ENCODE measurements around the gene UBE2K. TPM values are rescaled to one million over a fixed set of nuclear protein-coding genes. Genes with fewer than 3 reads are reported as not detected.
"Not testable (repeated sequence)": the region's sequence is repeated elsewhere in the genome, so short reads cannot be mapped to it uniquely, and the experiment has no call there.

Gene UBE2K
- total RNA-seq, 1 donor from 2014 or later: 95.8 TPM

GRCh38 chr4:39721273-39721672, 23.3 kb downstream of the UBE2K start:
- intact Hi-C loops (cut with micrococcal nuclease): not testable (repeated sequence)

GRCh38 chr4:39721788-39722187, 23.9 kb downstream of the UBE2K start:
- intact Hi-C loops (cut with micrococcal nuclease): no loop called here

- intact Hi-C loops (cut with micrococcal nuclease): no loop called here
These were observed 31.6 kb downstream of the UBE2K start for GRCh38 chr4:39729557-39729956.

DNA sequence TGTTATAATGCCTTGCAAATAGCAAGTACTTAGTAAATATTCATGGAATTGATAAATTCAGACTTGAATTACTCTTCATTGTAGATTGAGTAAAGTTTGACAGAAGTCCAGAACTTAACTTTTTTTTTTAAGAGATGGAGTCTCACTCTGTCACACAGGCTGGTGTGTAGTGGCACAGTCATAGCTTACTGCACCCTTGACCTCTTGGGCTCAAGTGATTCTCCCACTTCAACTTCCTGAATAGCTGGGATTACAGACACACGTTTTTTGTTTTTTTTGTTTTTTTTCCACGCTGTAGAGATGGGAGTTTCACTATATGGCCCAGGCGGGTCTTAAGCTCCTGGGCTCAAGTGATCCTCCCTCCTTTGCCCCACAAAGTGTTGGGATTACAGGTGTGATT, 32.1 kb downstream of the UBE2K start:
- intact Hi-C loops (cut with micrococcal nuclease): loop anchor here (5.0 kb wide), 1 partner anchor 33 kb away; the partner anchor contains the start of gene UBE2K

GRCh38 chr4:39731908-39732307, 34.0 kb downstream of the UBE2K start:
- intact Hi-C loops (cut with micrococcal nuclease): loop anchor here (5.0 kb wide), 1 partner anchor 35 kb away; the partner anchor contains the start of gene UBE2K

DNA sequence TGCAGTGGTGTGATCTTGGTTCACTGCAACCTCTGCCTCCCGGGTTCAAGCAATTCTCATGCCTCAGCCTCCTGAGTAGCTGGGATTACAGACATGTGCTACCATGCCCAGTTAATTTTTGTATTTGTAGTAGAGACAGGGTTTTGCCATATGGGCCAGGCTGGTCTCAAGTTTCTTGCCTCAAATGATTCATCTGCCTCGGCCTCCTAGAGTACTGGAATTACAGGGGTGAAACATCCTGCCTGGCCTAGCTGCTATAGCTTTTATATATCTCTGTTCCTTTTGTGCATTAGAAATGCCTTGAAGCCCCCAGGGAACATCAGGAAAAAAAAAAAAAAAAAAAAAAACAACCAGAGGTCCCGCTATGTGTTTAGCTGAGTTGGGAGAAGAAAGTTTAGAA, 34.8 kb downstream of the UBE2K start:
- intact Hi-C loops (cut with micrococcal nuclease): loop anchor here (5.0 kb wide), 1 partner anchor 35 kb away; the partner anchor contains the start of gene UBE2K

- intact Hi-C loops (cut with micrococcal nuclease): not testable (repeated sequence)
These were observed 41.7 kb downstream of the UBE2K start for GRCh38 chr4:39739591-39739990.

GRCh38 chr4:39741401-39741800, 43.5 kb downstream of the UBE2K start:
- intact Hi-C loops (cut with micrococcal nuclease): no loop called here

- intact Hi-C loops (cut with micrococcal nuclease): no loop called here
These were observed 48.0 kb downstream of the UBE2K start for GRCh38 chr4:39745920-39746319.

DNA sequence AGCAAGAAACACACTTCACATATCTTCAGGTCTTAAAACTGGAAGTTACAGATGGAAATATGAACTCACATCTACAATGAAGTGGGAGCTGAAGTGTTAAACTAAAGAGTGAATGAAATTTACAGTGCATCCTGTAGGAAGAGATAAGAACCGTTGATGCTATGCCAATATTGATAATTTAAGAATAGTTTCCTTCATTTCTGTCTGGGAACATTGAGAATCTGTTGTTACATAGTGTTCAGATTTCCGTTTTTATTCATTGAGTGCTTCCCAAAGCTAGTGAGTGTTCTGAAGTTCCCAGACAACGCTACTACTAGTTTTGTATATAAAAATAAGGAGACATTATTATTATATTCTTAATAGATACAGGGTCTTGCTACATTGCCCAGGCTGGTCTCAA, 52.3 kb downstream of the UBE2K start:
- intact Hi-C loops (cut with micrococcal nuclease): no loop called here

- intact Hi-C loops (cut with micrococcal nuclease): no loop called here
These were observed 56.4 kb downstream of the UBE2K start for GRCh38 chr4:39754309-39754708.

GRCh38 chr4:39756159-39756558, 58.2 kb downstream of the UBE2K start:
- intact Hi-C loops (cut with micrococcal nuclease): no loop called here

DNA sequence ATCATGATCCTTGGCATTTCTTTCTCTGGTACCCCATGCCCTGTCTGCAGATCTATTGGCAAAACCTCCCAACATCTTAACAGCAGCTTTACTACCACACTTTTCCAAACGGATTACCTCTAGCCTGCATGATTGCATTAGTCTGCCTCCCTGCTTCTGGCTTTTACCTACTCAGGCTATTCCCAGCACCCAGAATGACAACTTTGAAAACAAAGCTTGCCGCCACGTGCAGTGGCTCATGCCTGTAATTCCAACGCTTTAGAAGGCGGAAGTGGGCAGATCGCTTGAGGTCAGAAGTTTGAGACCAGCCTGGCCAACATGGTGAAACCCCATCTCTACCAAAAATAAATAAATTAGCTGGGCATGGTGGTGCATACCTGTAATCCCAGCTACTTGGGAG, 60.2 kb downstream of the UBE2K start:
- intact Hi-C loops (cut with micrococcal nuclease): no loop called here

DNA sequence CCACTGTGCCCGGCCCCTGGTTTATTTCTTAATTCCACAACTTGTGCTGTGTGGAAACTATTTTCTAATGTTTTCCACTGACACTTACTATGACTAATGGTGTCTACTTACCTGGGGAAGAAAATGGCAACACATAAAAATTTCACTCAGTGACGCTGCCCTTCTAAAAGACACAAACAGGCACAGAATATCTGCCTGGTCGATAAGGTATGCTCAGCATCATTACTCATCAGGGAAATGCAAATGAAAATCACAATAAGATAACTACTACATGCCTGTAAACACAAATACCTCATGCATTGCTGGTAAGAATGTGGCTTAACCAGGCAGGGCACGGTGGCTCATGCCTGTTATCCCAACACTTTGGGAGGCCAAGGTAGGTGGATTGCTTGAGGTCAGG, 61.6 kb downstream of the UBE2K start:
- intact Hi-C loops (cut with micrococcal nuclease): no loop called here

DNA sequence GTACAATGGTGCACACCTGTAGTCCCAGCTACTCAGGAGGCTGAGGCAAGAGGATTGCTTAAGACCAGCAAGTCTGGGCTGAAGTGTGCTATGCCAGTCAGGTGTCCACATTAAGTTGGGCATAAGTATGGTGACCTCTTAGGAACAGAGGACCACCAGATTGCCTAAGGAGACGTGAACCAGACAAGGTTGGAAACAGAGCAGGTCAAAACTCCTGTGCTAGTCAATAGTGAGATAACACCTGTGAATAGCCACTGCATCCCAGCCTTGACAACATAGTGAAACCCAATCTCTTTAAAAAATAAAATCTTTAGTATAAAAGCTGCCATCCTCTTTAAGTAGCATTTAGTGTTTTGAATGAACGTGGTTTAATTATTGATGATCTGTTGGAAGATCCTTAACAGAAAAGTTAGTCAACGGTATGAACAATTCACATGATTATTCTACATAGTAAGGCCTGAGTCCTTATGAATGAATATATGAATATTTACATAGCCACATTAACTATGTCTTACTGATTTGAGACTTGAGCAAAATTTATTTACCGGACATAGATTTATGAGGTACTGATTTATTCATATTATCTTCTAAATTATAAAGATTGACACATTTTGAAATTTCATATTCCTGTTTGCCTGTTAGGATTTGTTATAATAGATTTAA, 63.2 kb downstream of the UBE2K start:
- intact Hi-C loops (cut with micrococcal nuclease): no loop called here

GRCh38 chr4:39763714-39764572, 66.0 kb downstream of the UBE2K start:
- intact Hi-C loops (cut with micrococcal nuclease): no loop called here

DNA sequence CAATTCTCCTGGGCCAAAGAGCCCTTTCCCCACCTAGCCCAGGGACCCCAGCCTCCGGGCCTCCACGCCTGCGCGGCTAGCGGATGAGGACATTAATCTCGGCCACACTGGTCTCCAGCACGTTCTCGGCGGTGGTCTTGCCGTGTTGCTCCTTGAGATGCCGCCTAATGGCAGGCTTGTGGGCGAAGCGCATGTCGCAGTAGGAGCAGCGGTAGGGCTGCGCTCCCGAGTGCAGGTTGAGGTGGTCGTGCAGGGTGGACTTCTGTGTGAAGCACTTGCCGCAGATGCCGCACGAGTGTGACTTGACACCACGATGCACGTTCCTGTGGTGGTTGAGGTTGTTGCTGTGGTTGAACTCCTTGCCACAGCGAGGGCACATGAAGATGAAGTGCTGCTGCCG, 72.1 kb downstream of the UBE2K start:
- intact Hi-C loops (cut with micrococcal nuclease): no loop called here

DNA sequence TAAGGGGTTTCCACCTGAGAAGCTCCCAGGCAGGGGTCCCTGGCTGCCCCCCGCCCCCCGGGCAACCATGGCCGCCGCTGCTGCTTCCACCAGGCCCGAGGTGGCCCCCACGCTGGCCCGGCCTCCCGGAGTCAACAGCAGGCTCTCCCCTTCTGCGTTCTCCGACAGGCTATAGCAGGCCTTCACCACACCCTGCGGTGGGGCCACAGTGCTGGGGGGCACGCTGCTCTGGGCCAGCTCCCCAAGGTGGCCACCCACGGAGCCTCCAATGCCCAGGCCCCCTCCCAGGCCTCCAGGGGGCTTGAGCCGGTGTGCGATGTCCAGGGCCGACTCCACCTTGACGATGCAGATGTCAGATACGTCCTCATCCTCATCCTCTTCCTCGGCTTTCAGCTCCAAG, 72.5 kb downstream of the UBE2K start:
- intact Hi-C loops (cut with micrococcal nuclease): no loop called here

DNA sequence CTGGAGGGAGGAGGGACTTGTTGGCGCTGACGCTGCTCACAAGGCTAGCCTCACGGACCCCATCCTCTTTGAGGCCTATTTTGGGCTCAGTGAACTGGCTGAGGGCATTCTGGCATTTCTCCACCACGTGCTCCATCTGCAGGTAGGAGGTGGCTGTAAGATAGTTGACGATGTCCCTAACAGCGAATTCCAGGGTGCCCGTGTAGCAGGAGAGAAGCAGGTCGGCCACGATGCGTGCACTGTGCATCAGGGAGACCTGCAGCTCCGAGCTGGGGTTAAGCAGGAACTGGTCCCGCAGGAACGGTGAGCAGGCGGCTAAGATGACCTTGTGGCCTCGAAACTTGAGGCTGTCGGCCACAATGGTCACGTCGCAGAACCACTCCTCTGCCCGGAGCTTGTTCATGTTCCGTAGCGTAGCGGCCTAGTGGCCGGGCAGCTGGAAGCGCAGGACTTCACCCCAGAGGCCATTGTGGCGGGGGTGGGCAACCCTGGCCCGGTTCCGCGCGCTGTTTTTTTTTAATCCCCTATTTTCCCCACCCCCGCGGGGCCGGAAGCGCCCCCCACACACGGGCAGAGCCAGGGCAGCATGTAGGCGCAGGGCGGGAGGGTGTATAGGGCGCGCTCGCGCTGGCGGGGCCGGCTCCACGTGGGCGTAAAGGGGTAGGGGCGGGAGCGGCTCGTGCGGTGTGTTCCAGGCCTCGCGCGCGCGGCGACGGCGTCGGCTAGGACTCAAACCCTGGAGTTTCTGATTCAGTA, 73.2 kb downstream of the UBE2K start:
- intact Hi-C loops (cut with micrococcal nuclease): no loop called here

DNA sequence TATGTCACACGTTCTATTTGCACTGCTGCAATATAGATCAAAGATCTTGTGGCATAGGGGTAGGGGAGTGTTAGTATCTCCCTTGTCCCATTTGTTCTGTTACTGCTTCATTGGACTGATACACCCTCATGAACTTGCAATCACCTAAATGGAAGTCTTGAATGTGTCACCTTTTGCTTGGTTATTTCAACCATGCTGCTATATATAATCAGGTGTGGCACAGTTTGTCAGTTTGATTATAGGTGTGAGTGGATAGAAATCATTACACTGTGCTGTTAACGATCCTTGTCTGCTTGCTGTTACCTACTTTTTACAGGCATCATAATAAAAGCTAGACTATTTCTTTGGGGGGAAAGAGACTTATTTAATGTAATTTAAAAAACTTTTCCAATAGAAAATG, 84.1 kb downstream of the UBE2K start:
- intact Hi-C loops (cut with micrococcal nuclease): not testable (repeated sequence)

GRCh38 chr4:39785083-39785482, 87.1 kb downstream of the UBE2K start:
- intact Hi-C loops (cut with micrococcal nuclease): no loop called here

GRCh38 chr4:39786838-39787237, 88.9 kb downstream of the UBE2K start:
- intact Hi-C loops (cut with micrococcal nuclease): no loop called here

All from T-helper 1 cell treated with Interleukin-12 subunit alpha and Interleukin-12 subunit beta and Interleukin-4 antibody, amounts not matched to agents 30 ng/mL and 1 ng/mL, for 36 hours (primary cell).